Common myeloid progenitor, CD34-positive (primary cell): Measurements from ENCODE around the gene KNG1.
"Not testable (repeated sequence)": the region's sequence is repeated elsewhere in the genome, so short reads cannot be mapped to it uniquely, and the experiment has no call there.

Experiments used
- CTCF ChIA-PET: fragments of 350-600 bp; sonication (Branson Sonifier 250); formaldehyde crosslinking; loops from one replicate; lab custom pipeline; 2021; ENCODE audit warnings: antibody characterized with exemption; lab: Charles Lee
- POLR2A ChIA-PET: fragments of 350-600 bp; sonication (Branson Sonifier 250); formaldehyde crosslinking; loops from one replicate; lab custom pipeline; 2021; ENCODE audit warnings: antibody characterized with exemption; lab: Charles Lee
- DNase-seq, 3 donors: peaks; one replicate each; pipeline versions ENCODE4 v3.0.0 to v3.0.0-alpha.2; 2013
- H3K27ac ChIP-seq, 2 experiments: 1 replicate in 1 of 2; 2 replicates in 1 of 2; pipeline ENCODE4 v1.7.0; 2013; ENCODE audit warnings: inconsistent platforms in 2 of 2, low read length in 2 of 2, mild to moderate bottlenecking in 2 of 2, low read depth in 1 of 2, moderate library complexity in 1 of 2; ENCODE audit not compliant: severe bottlenecking in 2 of 2, insufficient read depth in 1 of 2, poor library complexity in 1 of 2
- H3K27me3 ChIP-seq, 5 experiments: replicated peaks in 2 of 5; 1 replicate in 3 of 5; 2 replicates in 2 of 5; pipeline versions ENCODE4 v1.6.1 to v1.7.0; 2013; ENCODE audit warnings: low read length in 4 of 5, mild to moderate bottlenecking in 2 of 5, moderate library complexity in 2 of 5, inconsistent platforms in 1 of 5; ENCODE audit not compliant: insufficient read depth in 5 of 5, control insufficient read depth in 4 of 5
- H3K36me3 ChIP-seq, 4 experiments: 1 replicate in 2 of 4; 2 replicates in 2 of 4; pipeline versions ENCODE4 v1.6.1 to v1.7.0; 2013; ENCODE audit warnings: low read length in 3 of 4, control low read depth in 1 of 4, mild to moderate bottlenecking in 1 of 4; ENCODE audit not compliant: control insufficient read depth in 4 of 4, insufficient read depth in 4 of 4
- H3K4me1 ChIP-seq, 4 experiments: 1 replicate in 3 of 4; 2 replicates in 1 of 4; pipeline versions ENCODE4 v1.6.1 to v1.7.1; 2013; ENCODE audit warnings: low read length in 3 of 4, mild to moderate bottlenecking in 3 of 4, control low read depth in 1 of 4, inconsistent platforms in 1 of 4, moderate library complexity in 1 of 4; ENCODE audit not compliant: control insufficient read depth in 4 of 4, insufficient read depth in 4 of 4; ENCODE audit errors: control extremely low read depth in 1 of 4
- H3K4me3 ChIP-seq, 7 experiments: 1 replicate in 4 of 7; 2 replicates in 3 of 7; pipeline versions ENCODE4 v1.5.1 to v1.7.0; 2013; ENCODE audit warnings: mild to moderate bottlenecking in 7 of 7, low read length in 6 of 7, moderate library complexity in 6 of 7, inconsistent platforms in 2 of 7, low read depth in 2 of 7, control low read depth in 1 of 7; ENCODE audit not compliant: insufficient read depth in 4 of 7, control insufficient read depth in 1 of 7; ENCODE audit errors: extremely low read depth in 1 of 7
- H3K9me3 ChIP-seq, 5 experiments: 1 replicate in 4 of 5; 2 replicates in 1 of 5; pipeline versions ENCODE4 v1.6.1 to v1.7.1; 2013; ENCODE audit warnings: low read length in 4 of 5, mild to moderate bottlenecking in 2 of 5, inconsistent platforms in 1 of 5, low read depth in 1 of 5, moderate library complexity in 1 of 5; ENCODE audit not compliant: control insufficient read depth in 4 of 5, insufficient read depth in 2 of 5; ENCODE audit errors: control extremely low read depth in 1 of 5
- WGBS: methylation state at CpG from one replicate; pipeline ENCODE4 v1.1.5; 2013; ENCODE audit not compliant: insufficient coverage; 5-methylcytosine and 5-hydroxymethylcytosine counted together

Gene KNG1

DNA sequence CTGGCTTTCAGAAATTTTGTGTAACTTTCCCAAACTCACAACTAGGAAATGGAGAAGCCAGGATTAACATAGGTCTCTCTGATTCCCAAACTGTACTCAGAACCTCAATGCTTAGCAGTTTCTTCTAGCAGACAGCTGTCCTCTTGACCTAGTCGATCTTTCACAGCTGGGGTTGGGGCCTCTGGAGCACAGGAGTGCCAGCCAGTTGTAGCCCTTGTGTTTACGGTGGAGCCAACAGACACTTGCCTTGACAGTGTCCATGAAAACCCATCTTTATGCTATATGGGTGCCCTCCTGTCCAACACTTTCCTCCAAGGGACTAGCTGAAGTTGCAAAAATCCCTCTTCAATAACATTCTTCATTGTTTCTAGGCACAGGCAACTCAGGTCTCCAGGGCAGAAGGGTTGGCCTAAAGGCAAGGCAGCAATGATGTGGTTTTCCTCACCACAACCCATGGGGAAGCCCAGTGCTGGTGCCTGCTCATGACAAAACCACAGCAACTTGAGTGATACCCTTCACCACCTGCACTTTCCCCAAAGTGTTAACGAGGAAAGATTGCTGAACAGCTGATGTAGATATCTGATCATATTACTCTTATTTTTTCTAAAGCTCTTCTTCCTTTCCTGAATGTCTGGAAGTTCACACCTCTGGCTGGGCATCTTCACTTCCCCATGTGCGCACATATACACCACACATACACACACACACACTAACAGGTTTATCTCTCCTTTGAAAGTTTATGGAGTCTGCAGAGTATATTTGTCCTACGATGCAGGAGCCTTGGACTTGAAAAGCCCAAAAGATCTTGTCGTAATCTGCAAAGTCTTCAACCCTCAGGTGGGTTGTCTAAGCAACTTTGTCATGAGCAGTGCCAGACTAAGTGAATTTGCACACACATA is 11.0 kb upstream of the KNG1 start:
- ChIA-PET POLR2A (no interaction called here), CTCF (interaction anchor here (0.7 to 1.4 kb wide), 2 partner anchors 10 to 115 kb away, joined by 3 to 4 read pairs; no protein-coding TSS in a partner anchor)
- Histone ChIP-seq H3K36me3 (no peaks in the 10 kb centered on the region), H3K4me1 (peaks cover 3 to 9% (median 9%) of the 10 kb centered on the region in 4 experiments), H3K27ac (no peak overlapping the region), H3K9me3 (no peaks in the 10 kb centered on the region), H3K27me3 (peaks cover 0 to 5% (median 0%) of the 10 kb centered on the region in 5 experiments), H3K4me3 (no peak overlapping the region)
- DNase-seq, result peak; percentile 56 to 91 (median 91)
- WGBS, result 84% methylated on average over 5 of the region's 6 CpGs

DNA sequence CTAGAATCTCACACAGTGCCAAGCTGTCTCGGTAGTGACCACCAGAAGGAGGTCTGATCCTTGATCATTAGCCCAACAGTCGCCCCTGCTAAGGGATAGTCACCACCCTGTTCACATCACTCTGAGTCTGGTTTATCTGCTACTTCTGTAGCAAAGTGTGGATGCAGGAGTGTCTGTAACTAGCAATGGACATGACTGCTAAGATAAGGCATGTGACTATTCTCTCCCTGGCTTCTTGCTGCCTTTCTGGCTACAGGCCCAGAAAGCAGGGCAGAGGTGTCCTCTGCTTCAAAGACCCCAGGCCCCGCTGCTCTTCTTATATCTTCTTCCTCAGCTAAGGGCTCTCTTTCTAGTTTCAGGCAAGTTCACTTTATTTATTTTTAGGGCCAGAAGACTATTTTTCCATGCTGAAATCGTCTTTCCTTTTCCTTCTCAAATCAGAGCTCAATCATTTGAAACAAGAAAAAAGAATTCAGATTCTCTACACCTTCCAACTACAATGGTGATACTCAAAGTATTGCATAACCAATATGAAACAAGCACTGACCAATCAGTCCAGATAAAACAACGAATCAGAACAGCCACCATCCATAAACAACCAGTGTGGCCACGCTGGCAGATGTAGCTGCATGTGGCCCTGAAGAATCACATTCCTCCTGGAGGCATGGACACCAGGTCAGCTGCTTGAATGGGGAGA is 8.0 kb upstream of the KNG1 start:
- no peak overlapping the region for H3K27ac ChIP-seq
- peak in 1 of 3 donors; percentile 2 for DNase-seq
- H3K36me3 ChIP-seq, result no peaks in the 10 kb centered on the region
- peaks cover 0 to 9% (median 0%) of the 10 kb centered on the region in 5 experiments for H3K27me3 ChIP-seq
- ChIA-PET CTCF (no interaction called here), POLR2A (no interaction called here)
- no peaks in the 10 kb centered on the region for H3K9me3 ChIP-seq
- peaks cover 3 to 9% (median 9%) of the 10 kb centered on the region in 4 experiments for H3K4me1 ChIP-seq
- no peak overlapping the region for H3K4me3 ChIP-seq
- WGBS, result 98% methylated on average over 6 of the region's 6 CpGs

DNA sequence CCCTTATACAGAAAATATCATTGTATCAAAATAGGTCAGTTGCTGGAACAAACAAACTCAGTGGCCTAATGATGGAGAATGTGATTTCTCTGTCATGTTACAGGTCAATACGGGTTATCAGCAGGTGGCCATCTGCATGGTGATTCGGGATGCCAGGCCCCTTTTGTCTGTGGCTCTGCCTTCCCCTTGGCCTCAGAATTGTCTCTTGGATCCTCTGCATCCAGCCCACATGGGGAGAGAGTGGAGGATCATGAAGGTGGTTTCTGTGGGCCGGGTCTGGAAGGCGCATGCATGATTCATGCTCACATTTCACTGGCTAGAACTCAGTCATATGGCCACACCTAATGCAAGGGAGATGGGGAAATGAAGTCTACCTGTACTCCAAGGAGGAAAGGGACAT is 6.5 kb upstream of the KNG1 start:
- H3K27me3 ChIP-seq, H3K27ac ChIP-seq, H3K36me3 ChIP-seq, H3K9me3 ChIP-seq, DNase-seq, CTCF ChIA-PET, H3K4me1 ChIP-seq, H3K4me3 ChIP-seq: not testable (repeated sequence)
- POLR2A ChIA-PET, result interaction anchor here (0.6 kb wide), 1 partner anchor 104 kb away, joined by 3 read pairs; no protein-coding TSS in a partner anchor
- 95% methylated on average over 2 of the region's 4 CpGs for WGBS

DNA sequence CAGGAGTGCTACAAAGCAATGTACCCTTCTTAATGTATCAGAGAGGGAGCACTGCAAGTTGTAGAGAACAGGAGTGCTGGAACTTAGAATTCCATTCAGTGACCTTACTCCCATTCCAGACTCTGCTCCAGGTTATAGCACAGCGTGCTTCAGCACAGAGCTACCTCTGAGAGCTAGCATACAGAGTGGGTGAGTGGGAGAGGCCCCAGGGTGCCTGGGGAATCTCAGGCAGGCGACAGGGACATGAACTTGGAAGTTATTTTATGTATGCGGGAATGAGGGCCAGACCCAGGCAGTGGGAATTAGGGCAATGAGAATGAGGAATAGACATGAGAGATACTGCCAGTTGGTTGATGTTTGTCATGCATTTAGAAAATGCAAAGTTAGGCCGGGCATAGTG is 3.7 kb upstream of the KNG1 start:
- 96% methylated on average over 4 of the region's 4 CpGs for WGBS
- CTCF ChIA-PET, result no interaction called here

DNA sequence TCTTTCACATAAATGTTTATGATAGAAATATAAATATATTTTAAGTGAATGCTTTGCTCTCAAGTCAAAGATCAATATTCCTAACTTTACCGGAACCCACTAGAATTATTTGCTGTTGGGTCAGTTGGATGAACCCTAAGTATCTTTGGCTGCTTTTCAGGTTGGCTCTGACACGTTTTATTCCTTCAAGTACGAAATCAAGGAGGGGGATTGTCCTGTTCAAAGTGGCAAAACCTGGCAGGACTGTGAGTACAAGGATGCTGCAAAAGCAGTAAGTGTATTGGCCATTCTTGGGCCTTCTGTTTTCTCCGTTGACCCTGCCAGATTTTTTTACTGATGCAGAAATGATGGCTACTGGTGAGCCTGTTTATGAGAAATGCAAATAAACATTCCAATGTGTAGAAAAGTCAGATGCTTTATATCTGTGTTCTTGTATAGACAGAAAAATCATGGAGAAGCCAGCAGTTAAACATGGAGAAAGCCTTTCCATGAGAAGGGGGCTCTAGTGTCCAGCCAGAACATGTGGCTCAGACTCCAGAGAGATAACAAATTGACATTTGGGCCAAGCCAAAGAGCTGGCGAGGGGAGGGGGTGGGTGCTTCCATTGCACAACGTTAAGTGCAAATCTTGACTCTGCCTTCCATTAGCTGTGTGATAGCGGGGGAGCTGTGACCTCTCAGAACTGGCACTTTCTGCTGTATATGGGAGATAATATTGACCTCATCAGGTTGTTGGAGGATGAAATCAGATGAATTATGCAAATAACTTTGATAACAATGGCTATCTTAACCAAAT is 3.0 kb downstream of the KNG1 start:
- no peak overlapping the region for H3K27ac ChIP-seq
- ChIA-PET CTCF (no interaction called here), POLR2A (no interaction called here)
- H3K4me3 ChIP-seq, result no peak overlapping the region
- H3K27me3 ChIP-seq, result no peaks in the 10 kb centered on the region
- DNase-seq, result no peak
- no peaks in the 10 kb centered on the region for H3K4me1 ChIP-seq
- no peaks in the 10 kb centered on the region for H3K9me3 ChIP-seq
- 84% methylated on average over 5 of the region's 7 CpGs for WGBS
- H3K36me3 ChIP-seq, result no peaks in the 10 kb centered on the region

More for the DNA sequence above, 3.7 kb upstream of the KNG1 start:
- Histone ChIP-seq H3K36me3 (no peaks in the 10 kb centered on the region), H3K4me3 (no peak overlapping the region), H3K9me3 (no peaks in the 10 kb centered on the region), H3K27ac (no peak overlapping the region), H3K4me1 (no peaks in the 10 kb centered on the region), H3K27me3 (peaks cover 0 to 5% (median 0%) of the 10 kb centered on the region in 5 experiments)
- DNase-seq, result no peak
- POLR2A ChIA-PET, result no interaction called here

DNA sequence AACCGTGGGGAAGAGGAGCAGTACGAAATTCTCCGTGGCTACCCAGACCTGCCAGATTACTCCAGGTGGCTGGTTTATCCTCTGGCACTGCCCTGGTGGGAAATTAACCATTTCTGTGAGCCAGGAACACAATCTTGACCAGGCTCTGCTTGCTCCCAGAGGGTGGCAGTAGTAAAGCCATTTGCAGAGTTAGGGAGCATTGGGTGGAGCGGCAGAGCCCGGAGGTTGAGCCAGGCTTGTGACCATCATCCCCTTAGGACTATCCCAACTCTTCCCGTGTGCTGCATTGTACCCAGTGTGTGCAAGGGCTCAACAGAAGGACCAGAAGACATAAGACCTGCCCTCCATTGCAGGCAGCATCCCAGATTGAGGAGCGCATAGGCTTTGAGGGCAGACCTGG is 5.3 kb downstream of the KNG1 start:
- H3K36me3 ChIP-seq, result no peaks in the 10 kb centered on the region
- ChIA-PET CTCF (interaction anchor here (1.0 to 2.1 kb wide), 2 partner anchors 50 to 105 kb away, joined by 3 to 4 read pairs; no protein-coding TSS in a partner anchor), POLR2A (no interaction called here)
- 76% methylated on average over 7 of the region's 7 CpGs for WGBS
- H3K27me3 ChIP-seq, result no peaks in the 10 kb centered on the region
- H3K9me3 ChIP-seq, result no peaks in the 10 kb centered on the region
- DNase-seq, result no peak
- no peak overlapping the region for H3K27ac ChIP-seq
- no peak overlapping the region for H3K4me3 ChIP-seq
- H3K4me1 ChIP-seq, result no peaks in the 10 kb centered on the region
